Measurements from ENCODE around the gene TOP2A. TPM values are rescaled to one million over a fixed set of nuclear protein-coding genes. Genes with fewer than 3 reads are reported as not detected.

The TOP2A gene
- total RNA-seq, 1 experiment from 2014 or later = 1,672 TPM

- intact Hi-C loops (cut with micrococcal nuclease; ENCODE audit: unreplicated experiment) = loop anchor here (1.0 kb wide), 1 partner anchor 24 kb away; no protein-coding TSS in a partner anchor
- peaks cover 65% of the 10 kb centered on the region for H3K36me3 Mint-ChIP-seq (ENCODE audit: insufficient read depth, unreplicated experiment)
- CTCF ChIA-PET = interaction anchor here (0.5 to 37.0 kb wide), 18 partner anchors 15 to 401 kb away, joined by 3 to 1520 read pairs (median 4); partner anchors contain the start of genes NR1D1, RARA, TOP2A and WIPF2
- TF ChIP-seq CTCF (IDR thresholded peaks at IDR 0.05; ENCODE audit: unreplicated experiment) = peak; percentile 92
- peak; percentile 100 for DNase-seq
- BruUV-seq (replicated peaks) = no TSS peak
- H3K9me3 Mint-ChIP-seq (ENCODE audit: low read depth, unreplicated experiment) = no peaks in the 10 kb centered on the region
- peak overlapping the region; percentile 75 for H3K27ac Mint-ChIP-seq (ENCODE audit: unreplicated experiment)
- no peaks in the 10 kb centered on the region for H3K27me3 Mint-ChIP-seq (ENCODE audit: unreplicated experiment)
- H3K4me1 Mint-ChIP-seq (ENCODE audit: low read depth, unreplicated experiment) = peaks cover 57% of the 10 kb centered on the region
- peak overlapping the region; percentile 89 for H3K4me3 Mint-ChIP-seq (ENCODE audit: low read depth, unreplicated experiment)
Measured at GRCh38 chr17:40340880-40341807, 76.6 kb downstream of the TOP2A start.

GRCh38 chr17:40340327-40340726, 77.4 kb downstream of the TOP2A start:
- Mint-ChIP-seq H3K27me3 (ENCODE audit: unreplicated experiment) (no peaks in the 10 kb centered on the region), H3K36me3 (ENCODE audit: insufficient read depth, unreplicated experiment) (peaks cover 56% of the 10 kb centered on the region), H3K9me3 (ENCODE audit: low read depth, unreplicated experiment) (no peaks in the 10 kb centered on the region), H3K4me3 (ENCODE audit: low read depth, unreplicated experiment) (no peak overlapping the region), H3K4me1 (ENCODE audit: low read depth, unreplicated experiment) (peaks cover 51% of the 10 kb centered on the region), H3K27ac (ENCODE audit: unreplicated experiment) (peak overlapping the region; percentile 75)
- BruUV-seq (replicated peaks) = no TSS peak
- no peak for TF ChIP-seq CTCF (IDR thresholded peaks at IDR 0.05; ENCODE audit: unreplicated experiment)
- no peak for DNase-seq
- intact Hi-C loops (cut with micrococcal nuclease; ENCODE audit: unreplicated experiment) = no loop called here
- CTCF ChIA-PET = interaction anchor here (0.5 to 37.0 kb wide), 9 partner anchors 16 to 240 kb away, joined by 3 to 1520 read pairs (median 5); partner anchors contain the start of genes NR1D1, RARA, TOP2A and WIPF2

- H3K4me3 Mint-ChIP-seq (ENCODE audit: low read depth, unreplicated experiment) = no peak overlapping the region
Measured at GRCh38 chr17:40338941-40339649, 78.6 kb downstream of the TOP2A start.

More at GRCh38 chr17:40338941-40339649, 78.6 kb downstream of the TOP2A start:
- Mint-ChIP-seq H3K27me3 (ENCODE audit: unreplicated experiment) (no peaks in the 10 kb centered on the region), H3K4me1 (ENCODE audit: low read depth, unreplicated experiment) (peaks cover 51% of the 10 kb centered on the region), H3K9me3 (ENCODE audit: low read depth, unreplicated experiment) (no peaks in the 10 kb centered on the region), H3K27ac (ENCODE audit: unreplicated experiment) (peak overlapping the region; percentile 0), H3K36me3 (ENCODE audit: insufficient read depth, unreplicated experiment) (peaks cover 44% of the 10 kb centered on the region)
- no TSS peak for BruUV-seq (replicated peaks)
- CTCF ChIA-PET = interaction anchor here (0.6 to 37.0 kb wide), 6 partner anchors 16 to 774 kb away, joined by 3 to 1520 read pairs (median 6); partner anchors contain the start of gene RARA
- no peak for TF ChIP-seq CTCF (IDR thresholded peaks at IDR 0.05; ENCODE audit: unreplicated experiment)
- no peak for DNase-seq
- intact Hi-C loops (cut with micrococcal nuclease; ENCODE audit: unreplicated experiment) = no loop called here

Other genes with a start within 250 kb of the TOP2A start
- 57.9 and 86.3 TPM in 2 replicates for gene RAPGEFL1, start 240.4 kb downstream of the TOP2A start, total RNA-seq (2022)
- 327 and 376 TPM in 2 replicates for gene WIPF2, start 198.6 kb downstream of the TOP2A start, total RNA-seq (2022)
- 567 and 645 TPM in 2 replicates for gene CDC6, start 130.0 kb downstream of the TOP2A start, total RNA-seq (2022)
- 150 and 170 TPM in 2 replicates for gene RARA, start 108.7 kb downstream of the TOP2A start, total RNA-seq (2022)
- 0.44 and 0.71 TPM in 2 replicates for gene GJD3, start 53.2 kb downstream of the TOP2A start, total RNA-seq (2022)
- gene IGFBP4, start 25.6 kb upstream of the TOP2A start, total RNA-seq (2022) = 33.9 and 39.2 TPM in 2 replicates
- 0.21 and 0.44 TPM in 2 replicates for gene TNS4, start 83.7 kb upstream of the TOP2A start, total RNA-seq (2022)
- not detected in 2 replicates for gene CCR7, start 147.6 kb upstream of the TOP2A start, total RNA-seq (2022)
- 755 and 768 TPM in 2 replicates for gene SMARCE1, start 229.9 kb upstream of the TOP2A start, total RNA-seq (2022)
- not detected in 2 replicates for gene KRT222, start 247.3 kb upstream of the TOP2A start, total RNA-seq (2022)